ENCODE results near the gene GABRB3. TPM values are rescaled to one million over a fixed set of nuclear protein-coding genes. Genes with fewer than 3 reads are reported as not detected.

Gene GABRB3
- total RNA-seq, 4 donors from 2014 or later, result 15.0 to 46.7 (median 20.6) TPM

DNA sequence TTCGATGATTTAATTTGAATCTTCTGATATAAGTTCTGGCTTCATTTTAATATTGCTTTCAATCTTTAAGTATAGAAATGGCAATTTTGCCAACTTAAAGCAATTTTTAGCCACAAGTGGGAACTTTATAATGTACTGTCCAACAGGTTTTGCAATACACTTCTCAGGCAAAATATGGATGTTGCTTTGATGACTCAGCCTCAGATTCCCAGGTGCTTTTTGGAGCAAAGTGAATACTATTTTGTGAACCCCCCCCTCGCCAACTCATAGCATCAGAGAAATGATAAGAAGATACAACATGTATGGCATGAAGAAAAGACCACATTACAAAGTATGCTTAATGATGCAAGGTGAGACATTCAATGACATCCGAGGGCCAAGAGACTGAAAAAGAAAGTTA is 158.1 kb downstream of the GABRB3 start:
- no peak for DNase-seq
- H3K4me1 ChIP-seq, result no peaks in the 10 kb centered on the region
- H3K27ac ChIP-seq, result no peak overlapping the region
- TF ChIP-seq POLR2A (IDR thresholded peaks at IDR 0.05), result no peak
- TF ChIP-seq, protein P1, sequence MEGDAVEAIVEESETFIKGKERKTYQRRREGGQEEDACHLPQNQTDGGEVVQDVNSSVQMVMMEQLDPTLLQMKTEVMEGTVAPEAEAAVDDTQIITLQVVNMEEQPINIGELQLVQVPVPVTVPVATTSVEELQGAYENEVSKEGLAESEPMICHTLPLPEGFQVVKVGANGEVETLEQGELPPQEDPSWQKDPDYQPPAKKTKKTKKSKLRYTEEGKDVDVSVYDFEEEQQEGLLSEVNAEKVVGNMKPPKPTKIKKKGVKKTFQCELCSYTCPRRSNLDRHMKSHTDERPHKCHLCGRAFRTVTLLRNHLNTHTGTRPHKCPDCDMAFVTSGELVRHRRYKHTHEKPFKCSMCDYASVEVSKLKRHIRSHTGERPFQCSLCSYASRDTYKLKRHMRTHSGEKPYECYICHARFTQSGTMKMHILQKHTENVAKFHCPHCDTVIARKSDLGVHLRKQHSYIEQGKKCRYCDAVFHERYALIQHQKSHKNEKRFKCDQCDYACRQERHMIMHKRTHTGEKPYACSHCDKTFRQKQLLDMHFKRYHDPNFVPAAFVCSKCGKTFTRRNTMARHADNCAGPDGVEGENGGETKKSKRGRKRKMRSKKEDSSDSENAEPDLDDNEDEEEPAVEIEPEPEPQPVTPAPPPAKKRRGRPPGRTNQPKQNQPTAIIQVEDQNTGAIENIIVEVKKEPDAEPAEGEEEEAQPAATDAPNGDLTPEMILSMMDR (IDR thresholded peaks at IDR 0.05), result no peak
- 80 to 91% methylated on average over 3 of the region's 3 CpGs for WGBS, 2 donors
- no peaks in the 10 kb centered on the region for H3K9me3 ChIP-seq
- no peaks in the 10 kb centered on the region for H3K36me3 ChIP-seq
- H3K27me3 ChIP-seq, result no peaks in the 10 kb centered on the region
- H3K4me3 ChIP-seq (replicated peaks in 1 of 3), result no peak overlapping the region
- intact Hi-C loops (cut with DNase I), result loop anchor here (10.0 kb wide), 1 partner anchor 60 kb away; no protein-coding TSS in a partner anchor

DNA sequence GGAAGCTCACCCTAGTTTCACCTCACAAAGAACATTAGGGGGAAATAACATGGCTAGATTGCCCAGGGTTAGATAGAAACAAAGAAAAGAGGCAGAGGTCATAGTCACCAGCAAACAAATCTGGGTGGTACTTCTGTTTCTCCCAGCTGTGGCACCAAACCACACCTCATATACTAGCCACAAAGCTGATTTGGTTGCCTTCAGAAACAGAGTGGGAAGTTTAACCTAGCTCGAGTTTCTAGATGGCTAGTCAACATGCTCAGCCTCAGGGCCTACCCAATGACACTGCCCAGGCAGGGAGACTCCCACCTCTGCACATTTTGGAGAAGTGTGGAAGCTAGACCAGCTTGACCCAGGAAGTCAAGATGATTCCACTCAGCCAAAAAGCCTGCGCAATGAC is 174.2 kb downstream of the GABRB3 start:
- DNase-seq, result no peak
- no peak overlapping the region for H3K27ac ChIP-seq
- H3K9me3 ChIP-seq, result no peaks in the 10 kb centered on the region
- no peaks in the 10 kb centered on the region for H3K36me3 ChIP-seq
- no peaks in the 10 kb centered on the region for H3K27me3 ChIP-seq
- TF ChIP-seq, protein P1 (IDR thresholded peaks at IDR 0.05), result no peak
- no peak for TF ChIP-seq POLR2A (IDR thresholded peaks at IDR 0.05)
- intact Hi-C loops (cut with DNase I), result no loop called here
- no peak overlapping the region for H3K4me3 ChIP-seq (replicated peaks in 1 of 3)
- H3K4me1 ChIP-seq, result peaks cover 0 to 4% of the 10 kb centered on the region in 2 donors
- 28 to 42% methylated on average over 2 of the region's 2 CpGs for WGBS, 2 donors

DNA sequence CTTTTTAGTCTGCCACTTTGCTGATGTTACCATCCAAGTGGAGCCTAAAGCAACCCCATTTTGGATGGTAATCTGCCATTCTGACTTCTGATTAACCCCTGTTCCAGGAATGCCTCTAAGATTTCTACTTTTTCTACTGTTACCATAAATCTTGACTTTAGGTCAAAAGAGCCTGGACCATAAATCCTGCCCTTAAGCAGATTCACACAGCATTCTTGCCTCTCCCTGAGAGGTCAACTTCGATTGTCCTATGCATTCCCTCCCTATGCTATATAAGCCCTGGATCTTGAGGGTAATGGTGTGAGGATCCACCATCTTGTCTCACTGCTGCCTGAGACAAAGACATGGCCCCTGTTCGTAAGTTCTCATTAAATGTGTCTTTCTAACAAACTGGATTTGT is 177.3 kb downstream of the GABRB3 start:
- H3K4me3 ChIP-seq (replicated peaks in 1 of 3), result no peak overlapping the region
- 80 to 82% methylated on average over 2 of the region's 2 CpGs for WGBS, 2 donors
- intact Hi-C loops (cut with DNase I), result no loop called here
- no peak for DNase-seq
- no peak overlapping the region for H3K27ac ChIP-seq
- no peak for TF ChIP-seq POLR2A (IDR thresholded peaks at IDR 0.05)
- TF ChIP-seq, protein P1 (IDR thresholded peaks at IDR 0.05), result no peak
- no peaks in the 10 kb centered on the region for H3K9me3 ChIP-seq
- H3K4me1 ChIP-seq, result peaks cover 0 to 4% of the 10 kb centered on the region in 2 donors
- H3K36me3 ChIP-seq, result no peaks in the 10 kb centered on the region
- H3K27me3 ChIP-seq, result no peaks in the 10 kb centered on the region

DNA sequence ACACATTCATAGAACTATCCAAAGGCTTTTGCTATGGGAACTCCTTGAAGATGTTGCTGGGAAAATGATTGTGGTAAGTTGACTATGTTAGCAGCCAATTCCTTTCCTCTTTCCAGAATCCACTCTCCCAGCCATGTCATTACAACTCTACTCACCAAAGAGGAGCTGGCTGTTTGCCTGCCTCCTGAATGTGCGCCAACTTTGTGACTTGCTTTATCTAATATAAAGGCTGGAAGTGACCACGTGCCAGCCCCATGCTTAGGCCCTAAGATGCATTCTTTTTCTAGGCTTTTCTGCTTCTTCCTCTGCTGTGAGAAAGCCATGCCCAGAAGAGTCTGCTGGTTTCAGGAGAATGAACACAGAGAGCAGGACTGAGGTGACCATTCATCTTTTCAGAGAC is 182.2 kb downstream of the GABRB3 start:
- H3K4me1 ChIP-seq, result peaks cover 0 to 4% of the 10 kb centered on the region in 2 donors
- intact Hi-C loops (cut with DNase I), result no loop called here
- no peak overlapping the region for H3K27ac ChIP-seq
- no peak overlapping the region for H3K4me3 ChIP-seq (replicated peaks in 1 of 3)
- DNase-seq, result peak; percentile 32 to 60
- 46 to 62% methylated on average over 2 of the region's 2 CpGs for WGBS, 2 donors
- no peaks in the 10 kb centered on the region for H3K36me3 ChIP-seq
- no peaks in the 10 kb centered on the region for H3K9me3 ChIP-seq
- H3K27me3 ChIP-seq, result no peaks in the 10 kb centered on the region
- TF ChIP-seq, protein P1 (IDR thresholded peaks at IDR 0.05), result no peak
- TF ChIP-seq POLR2A (IDR thresholded peaks at IDR 0.05), result no peak

DNA sequence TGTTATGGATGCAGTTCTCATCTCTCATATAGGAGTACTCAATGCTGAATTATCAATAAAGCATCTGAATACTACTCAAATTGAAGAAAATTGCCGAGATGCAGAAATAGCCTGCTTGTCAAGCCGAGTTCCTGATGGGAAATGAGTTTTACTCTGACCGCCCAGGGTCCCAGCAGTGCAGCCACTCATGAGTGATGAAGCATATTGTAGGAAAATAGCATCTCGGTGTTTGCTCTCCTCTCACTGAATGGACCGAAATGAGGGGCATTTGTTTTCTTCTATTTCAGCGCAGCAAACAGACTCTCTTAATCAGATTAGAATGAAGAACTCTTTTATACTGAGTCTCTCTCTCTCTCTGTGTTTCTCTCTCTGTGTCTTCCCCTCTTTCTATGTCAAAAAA is 190.0 kb downstream of the GABRB3 start:
- no peak for DNase-seq
- no peaks in the 10 kb centered on the region for H3K4me1 ChIP-seq
- H3K27ac ChIP-seq, result no peak overlapping the region
- no peak for TF ChIP-seq POLR2A (IDR thresholded peaks at IDR 0.05)
- H3K27me3 ChIP-seq, result no peaks in the 10 kb centered on the region
- intact Hi-C loops (cut with DNase I), result no loop called here
- no peak overlapping the region for H3K4me3 ChIP-seq (replicated peaks in 1 of 3)
- H3K9me3 ChIP-seq, result no peaks in the 10 kb centered on the region
- H3K36me3 ChIP-seq, result no peaks in the 10 kb centered on the region
- WGBS, 2 donors, result 91 to 92% methylated on average over 6 of the region's 6 CpGs

DNA sequence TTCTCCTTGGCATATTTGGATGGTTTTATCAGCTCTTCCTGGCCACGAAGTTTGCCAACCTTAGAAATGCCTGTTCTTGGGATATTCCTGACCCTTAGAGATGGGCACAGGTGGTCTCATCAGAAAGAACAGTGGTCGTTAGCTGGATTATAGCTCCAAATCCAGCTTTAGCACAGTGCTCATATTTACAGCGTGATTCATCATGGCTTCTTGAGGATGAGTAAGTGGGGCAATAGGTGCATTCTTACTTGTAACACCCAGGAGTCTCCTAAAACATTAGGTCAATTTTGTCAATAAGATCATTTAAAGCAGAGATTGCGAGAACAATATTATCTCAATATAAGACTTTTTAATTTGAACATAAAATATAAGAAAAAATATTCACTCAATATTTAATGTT is 191.9 kb downstream of the GABRB3 start:
- TF ChIP-seq, protein P1 (IDR thresholded peaks at IDR 0.05), result no peak
- TF ChIP-seq POLR2A (IDR thresholded peaks at IDR 0.05), result no peak
- Histone ChIP-seq H3K4me1 (no peaks in the 10 kb centered on the region), H3K4me3 (replicated peaks in 1 of 3) (no peak overlapping the region), H3K9me3 (no peaks in the 10 kb centered on the region), H3K36me3 (no peaks in the 10 kb centered on the region), H3K27me3 (no peaks in the 10 kb centered on the region), H3K27ac (no peak overlapping the region)
- DNase-seq, result no peak
- intact Hi-C loops (cut with DNase I), result no loop called here
- 56 to 63% methylated on average over 4 of the region's 4 CpGs for WGBS, 2 donors

All from thyroid gland (tissue), 4 donors.